DND-41 (cell line): ENCODE measurements around the gene CPPED1.

Source experiments
- CTCF ChIP-seq: IDR thresholded peaks from 2 replicates; pipeline ENCODE4 v1.5.1; 2012; ENCODE audit warnings: borderline replicate concordance, low read length, moderate library complexity, mild to moderate bottlenecking; ENCODE audit not compliant: poor library complexity, severe bottlenecking; ENCODE audit errors: extremely low read depth
- EZH2 ChIP-seq: IDR thresholded peaks from 3 replicates; pipeline ENCODE4 v1.6.1; 2012; ENCODE audit warnings: borderline replicate concordance, low read depth, mild to moderate bottlenecking, moderate library complexity, low read length, inconsistent platforms; ENCODE audit not compliant: severe bottlenecking

- no peak for TF ChIP-seq EZH2
- TF ChIP-seq CTCF: no peak
These were observed 41.6 kb upstream of the CPPED1 start for GRCh38 chr16:12845282-12845681.
